Lower lobe of right lung (tissue), 2 donors: ENCODE results near the gene JADE3. TPM values are rescaled to one million over a fixed set of nuclear protein-coding genes. Genes with fewer than 3 reads are reported as not detected.

Source experiments
- ATAC-seq, 2 donors: fragments of 200-7000 bp; cut with Tn5 transposase; one replicate each; pipeline ENCODE4 v1.9.1; 2020 to 2022; ENCODE audit warnings: mild to moderate bottlenecking in 2 of 2, moderate library complexity in 2 of 2
- DNase-seq: peaks from one replicate; pipeline ENCODE4 v3.0.0-alpha.2; 2020
- H3K27ac ChIP-seq: fragments of 200-600 bp; one replicate; pipeline ENCODE4 v1.8.0; 2022
- H3K27me3 ChIP-seq: fragments of 200-600 bp; one replicate; pipeline ENCODE4 v1.8.0; 2022; ENCODE audit warnings: low read depth
- H3K36me3 ChIP-seq: fragments of 200-600 bp; one replicate; pipeline ENCODE4 v1.8.0; 2022; ENCODE audit warnings: mild to moderate bottlenecking
- H3K4me1 ChIP-seq: fragments of 200-600 bp; one replicate; pipeline ENCODE4 v1.8.0; 2022
- H3K4me3 ChIP-seq: fragments of 200-600 bp; one replicate; pipeline ENCODE4 v1.8.0; 2022; ENCODE audit warnings: mild to moderate bottlenecking
- H3K9me3 ChIP-seq: fragments of 200-600 bp; one replicate; pipeline ENCODE4 v1.8.0; 2022
- intact Hi-C: fragments of 100-400 bp; cut with DNase I; formaldehyde crosslinking; loops from one replicate; pipeline ENCODE4 v1.11.0; 2022
- total RNA-seq: library from RNA; stranded (reverse); fragmentation: NEBNext Ultra II Directional; extraction: Animal tissue kit (Norgen Biotek cat#: 25700); gene quantifications from one replicate; pipeline ENCODE4 v1.2.1, GENCODE V29; 2021
- TF ChIP-seq, protein P1 (sequence below): fragments of 200-600 bp; IDR thresholded peaks from one replicate; pipeline ENCODE4 v1.8.0; 2022; ENCODE audit warnings: antibody characterized with exemption, mild to moderate bottlenecking
- donor health status: DM: no; HTN: yes; CAD: no; lungs with severe emphysema.

JADE3 gene
- total RNA-seq, 1 donor from 2014 or later = 8.5 TPM

DNA sequence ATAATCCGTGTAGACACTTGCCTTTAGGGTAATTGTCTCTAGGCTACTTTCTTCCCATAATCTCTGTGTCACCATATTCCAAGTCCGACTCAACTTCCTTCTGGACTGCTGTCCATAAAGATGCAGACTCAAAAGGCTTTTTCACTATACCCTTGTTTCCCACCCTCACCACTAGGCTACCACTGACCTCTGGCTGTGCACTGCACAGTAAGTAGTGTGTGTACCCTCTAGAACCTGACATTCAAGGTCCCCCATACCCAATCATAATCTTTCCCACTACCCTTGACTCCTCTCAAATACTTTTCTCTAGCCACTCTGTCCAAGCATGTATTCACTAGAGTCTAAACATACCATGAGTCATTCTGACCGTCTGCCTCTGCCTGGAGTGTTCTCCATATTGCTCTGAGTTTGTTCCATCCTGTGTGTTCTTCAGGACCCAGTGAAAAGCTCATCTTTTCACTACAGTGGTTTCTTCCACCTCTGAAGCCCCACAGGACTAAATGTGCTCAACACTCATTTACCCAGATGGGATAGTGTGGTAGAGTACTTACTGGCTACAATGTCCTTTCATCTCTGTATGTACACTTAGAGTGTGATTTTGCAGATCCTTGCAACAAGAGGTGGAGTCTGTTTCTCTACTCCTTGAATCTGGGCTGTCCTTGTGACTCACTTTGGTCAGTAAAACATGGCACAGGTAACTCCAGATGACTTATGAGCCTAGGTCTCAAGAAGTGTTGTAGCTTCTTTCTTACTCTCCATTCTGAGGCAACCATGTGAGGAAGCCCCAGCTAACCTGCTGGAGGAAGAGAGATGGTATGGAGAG lies 17.4 kb downstream of the JADE3 start:
- no peak for ATAC-seq
- Histone ChIP-seq H3K9me3 (no peaks in the 10 kb centered on the region), H3K27ac (no peak overlapping the region), H3K4me1 (no peaks in the 10 kb centered on the region), H3K27me3 (no peaks in the 10 kb centered on the region), H3K4me3 (no peak overlapping the region), H3K36me3 (no peaks in the 10 kb centered on the region)
- TF ChIP-seq, protein P1, sequence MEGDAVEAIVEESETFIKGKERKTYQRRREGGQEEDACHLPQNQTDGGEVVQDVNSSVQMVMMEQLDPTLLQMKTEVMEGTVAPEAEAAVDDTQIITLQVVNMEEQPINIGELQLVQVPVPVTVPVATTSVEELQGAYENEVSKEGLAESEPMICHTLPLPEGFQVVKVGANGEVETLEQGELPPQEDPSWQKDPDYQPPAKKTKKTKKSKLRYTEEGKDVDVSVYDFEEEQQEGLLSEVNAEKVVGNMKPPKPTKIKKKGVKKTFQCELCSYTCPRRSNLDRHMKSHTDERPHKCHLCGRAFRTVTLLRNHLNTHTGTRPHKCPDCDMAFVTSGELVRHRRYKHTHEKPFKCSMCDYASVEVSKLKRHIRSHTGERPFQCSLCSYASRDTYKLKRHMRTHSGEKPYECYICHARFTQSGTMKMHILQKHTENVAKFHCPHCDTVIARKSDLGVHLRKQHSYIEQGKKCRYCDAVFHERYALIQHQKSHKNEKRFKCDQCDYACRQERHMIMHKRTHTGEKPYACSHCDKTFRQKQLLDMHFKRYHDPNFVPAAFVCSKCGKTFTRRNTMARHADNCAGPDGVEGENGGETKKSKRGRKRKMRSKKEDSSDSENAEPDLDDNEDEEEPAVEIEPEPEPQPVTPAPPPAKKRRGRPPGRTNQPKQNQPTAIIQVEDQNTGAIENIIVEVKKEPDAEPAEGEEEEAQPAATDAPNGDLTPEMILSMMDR = no peak
- intact Hi-C loops = no loop called here
- DNase-seq = no peak

DNA sequence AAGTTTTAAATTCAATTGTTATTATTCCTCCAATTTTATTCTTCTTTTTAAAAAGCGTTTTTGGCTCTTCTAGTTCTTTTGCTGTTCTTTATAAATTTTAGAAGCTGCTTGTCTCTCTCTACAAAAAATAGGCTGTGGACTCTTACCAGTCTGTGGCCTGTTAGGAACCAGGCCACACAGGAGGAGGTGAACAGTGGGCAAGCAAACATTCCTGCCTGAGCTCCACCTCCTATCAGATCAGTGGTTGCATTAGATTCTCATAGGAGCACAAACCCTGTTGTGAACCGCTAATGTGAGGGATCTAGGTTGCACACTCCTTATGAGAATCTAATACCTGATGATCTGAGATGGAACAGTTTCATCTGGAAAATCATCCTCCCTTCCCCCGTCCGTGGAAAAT lies 23.1 kb downstream of the JADE3 start:
- Histone ChIP-seq H3K4me1 (no peaks in the 10 kb centered on the region), H3K27me3 (no peaks in the 10 kb centered on the region), H3K4me3 (no peak overlapping the region), H3K36me3 (no peaks in the 10 kb centered on the region), H3K27ac (no peak overlapping the region), H3K9me3 (no peaks in the 10 kb centered on the region)
- TF ChIP-seq, protein P1 = no peak
- intact Hi-C loops = no loop called here
- no peak for DNase-seq
- ATAC-seq = no peak

DNA sequence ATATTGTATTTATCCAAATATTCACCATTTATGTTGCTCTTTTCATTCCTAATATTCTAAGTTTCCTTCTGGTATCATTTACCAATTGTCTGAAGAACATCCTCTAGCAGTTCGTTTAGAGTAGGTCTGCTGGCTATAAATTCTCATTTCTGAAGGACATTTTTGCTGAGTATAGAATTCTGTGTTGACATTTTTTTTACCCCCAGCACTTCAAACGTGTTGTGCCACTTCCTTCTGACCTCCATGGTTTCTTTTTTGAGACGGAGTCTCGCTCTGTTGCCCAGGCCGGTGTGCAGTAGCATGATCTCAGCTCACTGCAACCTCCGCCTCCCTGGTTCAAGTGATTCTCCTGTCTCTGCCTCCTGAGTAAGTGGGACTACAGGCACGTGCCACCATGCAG lies 26.4 kb downstream of the JADE3 start:
- TF ChIP-seq, protein P1 = no peak
- Histone ChIP-seq H3K9me3 (no peaks in the 10 kb centered on the region), H3K27ac (no peak overlapping the region), H3K4me3 (no peak overlapping the region), H3K27me3 (no peaks in the 10 kb centered on the region), H3K36me3 (no peaks in the 10 kb centered on the region), H3K4me1 (no peaks in the 10 kb centered on the region)
- no peak for ATAC-seq
- intact Hi-C loops = no loop called here
- no peak for DNase-seq

DNA sequence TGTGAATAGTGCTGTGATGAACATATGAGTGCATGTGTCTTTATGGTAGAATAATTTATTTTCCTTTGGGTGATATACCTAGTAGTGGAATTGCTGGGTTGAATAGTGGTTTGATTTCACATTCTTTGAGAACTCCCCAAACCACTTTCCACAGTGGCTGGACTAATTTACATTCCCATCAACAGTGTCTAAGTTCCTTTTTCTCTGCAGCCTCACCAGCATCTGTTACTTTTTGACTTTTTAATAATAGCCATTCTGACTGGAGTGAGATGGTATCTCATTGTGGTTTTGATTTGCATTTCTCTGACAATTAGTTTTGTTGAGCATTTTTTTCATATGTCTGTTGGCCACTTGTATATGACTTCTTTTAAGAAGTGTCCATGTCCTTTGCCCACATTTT lies 29.1 kb downstream of the JADE3 start:
- DNase-seq = no peak
- H3K27ac ChIP-seq = no peak overlapping the region
- ATAC-seq = no peak
- no peaks in the 10 kb centered on the region for H3K4me1 ChIP-seq
- TF ChIP-seq, protein P1 = no peak
- no peaks in the 10 kb centered on the region for H3K36me3 ChIP-seq
- H3K9me3 ChIP-seq = no peaks in the 10 kb centered on the region
- intact Hi-C loops = no loop called here
- H3K4me3 ChIP-seq = no peak overlapping the region
- no peaks in the 10 kb centered on the region for H3K27me3 ChIP-seq

DNA sequence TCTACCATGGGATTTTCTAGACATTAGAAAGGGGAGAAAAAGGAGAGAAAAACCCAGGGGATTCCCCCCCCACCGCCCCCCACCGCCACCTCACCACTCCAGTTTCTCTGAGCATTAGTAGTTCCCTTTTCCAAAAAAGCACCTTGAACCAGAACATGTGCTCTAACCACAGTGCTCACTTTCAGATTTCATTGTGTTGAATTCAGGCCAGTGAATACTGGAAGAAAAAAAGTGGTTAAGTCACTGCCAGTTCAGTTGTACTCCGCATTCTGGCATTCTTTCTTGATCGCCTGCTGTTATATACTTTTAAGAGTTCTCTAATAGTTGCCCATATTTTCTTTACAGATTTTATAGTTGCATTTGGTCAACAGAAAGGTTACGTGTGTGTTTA lies 40.9 kb downstream of the JADE3 start:
- no peak for ATAC-seq
- TF ChIP-seq, protein P1 = no peak
- H3K27ac ChIP-seq = no peak overlapping the region
- peaks cover 9% of the 10 kb centered on the region for H3K4me1 ChIP-seq
- H3K27me3 ChIP-seq = no peaks in the 10 kb centered on the region
- H3K4me3 ChIP-seq = no peak overlapping the region
- no peaks in the 10 kb centered on the region for H3K9me3 ChIP-seq
- intact Hi-C loops = no loop called here
- DNase-seq = no peak
- no peaks in the 10 kb centered on the region for H3K36me3 ChIP-seq
